Endothelial cell of umbilical vein (primary cell): Measurements from ENCODE around the gene MRTFA. TPM values are rescaled to one million over a fixed set of nuclear protein-coding genes. Genes with fewer than 3 reads are reported as not detected.

ENCODE experiments used
- BruUV-seq: library from RNA; stranded (reverse); fragments of 400-500 nt; replicated peaks from 2 replicates; lab custom pipeline; 2021; lab: Mats Ljungman, UMichigan
- CTCF ChIA-PET: fragments of 300-600, 350-600 bp; sonication (Branson Sonifier 250); formaldehyde crosslinking; loops from one replicate; lab custom pipeline; 2021; ENCODE audit warnings: antibody characterized with exemption, inconsistent platforms; lab: Charles Lee
- POLR2A ChIA-PET: fragments of 300-600, 350-600 bp; sonication (Branson Sonifier 250); formaldehyde crosslinking; loops from one replicate; lab custom pipeline; 2021; ENCODE audit warnings: antibody characterized with exemption, inconsistent platforms; lab: Charles Lee
- DNase-seq: peaks from one replicate; pipeline ENCODE4 v3.0.0-alpha.2; 2011; ENCODE audit warnings: low read depth, low spot score
- FAIRE-seq: peaks from 2 replicates; lab custom pipeline; 2011; peaks lifted over from hg19 to GRCh38; lab: Jason Lieb, UNC
- H2AFZ ChIP-seq: 2 replicates; pipeline ENCODE4 v1.6.0; 2012; ENCODE audit warnings: low read depth, low read length, control low read depth, inconsistent platforms
- H3K27ac ChIP-seq: 2 replicates; pipeline ENCODE4 v1.5.1; 2011; ENCODE audit warnings: low read depth, mild to moderate bottlenecking, control low read depth, low read length, moderate library complexity; ENCODE audit not compliant: insufficient read depth
- H3K27me3 ChIP-seq, 2 experiments: 2 replicates each; pipeline versions ENCODE4 v1.6.0 to v1.6.1; 2011; ENCODE audit warnings: low read length in 2 of 2, mixed read lengths in 1 of 2; ENCODE audit not compliant: control insufficient read depth in 2 of 2, insufficient read depth in 2 of 2
- H3K36me3 ChIP-seq, 2 experiments: 2 replicates in 1 of 2; 3 replicates in 1 of 2; pipeline ENCODE4 v1.5.1; 2011; ENCODE audit warnings: low read length in 2 of 2, mild to moderate bottlenecking in 1 of 2, moderate library complexity in 1 of 2; ENCODE audit not compliant: control insufficient read depth in 2 of 2, insufficient read depth in 2 of 2; ENCODE audit errors: extremely low read depth in 1 of 2
- H3K4me1 ChIP-seq: 3 replicates; pipeline ENCODE4 v1.5.1; 2011; ENCODE audit warnings: mild to moderate bottlenecking, low read length; ENCODE audit not compliant: control insufficient read depth, insufficient read depth; ENCODE audit errors: extremely low read depth
- H3K4me2 ChIP-seq: 2 replicates; pipeline ENCODE4 v1.6.1; 2011; ENCODE audit warnings: low read length, control low read depth, mixed read lengths; ENCODE audit not compliant: insufficient read depth
- H3K4me3 ChIP-seq, 3 experiments: fragments of 200-600 bp in 1 of 3; sonication (generic), shearing (Covaris generic) in 1 of 3; replicated peaks in 1 of 3; 2 replicates each; pipeline ENCODE4 v1.5.1; 2011 to 2016; ENCODE audit warnings: control low read depth in 3 of 3, low read length in 3 of 3, mild to moderate bottlenecking in 2 of 3, inconsistent platforms in 1 of 3, low read depth in 1 of 3, moderate library complexity in 1 of 3; ENCODE audit not compliant: insufficient read depth in 1 of 3
- H3K79me2 ChIP-seq: 2 replicates; pipeline ENCODE4 v1.6.0; 2012; ENCODE audit warnings: low read length, inconsistent platforms; ENCODE audit not compliant: control insufficient read depth, insufficient read depth
- H3K9ac ChIP-seq: replicated peaks from 2 replicates; pipeline ENCODE3; 2011; ENCODE audit warnings: low read length, control low read depth; ENCODE audit not compliant: insufficient read depth; ENCODE audit errors: extremely low read depth
- H3K9me1 ChIP-seq: replicated peaks from 3 replicates; pipeline ENCODE4 v1.6.0; 2011; ENCODE audit warnings: mild to moderate bottlenecking, low read length; ENCODE audit not compliant: control insufficient read depth, insufficient read depth; ENCODE audit errors: extremely low read depth
- H3K9me3 ChIP-seq: replicated peaks from 2 replicates; pipeline ENCODE4 v1.5.1; 2012; ENCODE audit warnings: low read length, inconsistent platforms; ENCODE audit not compliant: control insufficient read depth, insufficient read depth
- H4K20me1 ChIP-seq: replicated peaks from 2 replicates; pipeline ENCODE3; 2011; ENCODE audit warnings: mild to moderate bottlenecking, low read length; ENCODE audit not compliant: control insufficient read depth, insufficient read depth; ENCODE audit errors: extremely low read depth
- EZH2 ChIP-seq: IDR thresholded peaks from 2 replicates; pipeline ENCODE4 v1.6.1; 2012; ENCODE audit warnings: borderline replicate concordance, low read depth, mild to moderate bottlenecking, moderate library complexity, low read length, inconsistent platforms; ENCODE audit not compliant: severe bottlenecking
- FOS ChIP-seq: IDR thresholded peaks from 2 replicates; pipeline ENCODE4 v1.6.1; 2011; ENCODE audit warnings: mild to moderate bottlenecking, low read length, moderate library complexity, borderline replicate concordance; ENCODE audit not compliant: insufficient read depth
- GATA2 ChIP-seq: IDR thresholded peaks from 2 replicates; pipeline ENCODE4 v1.7.0; 2011; ENCODE audit warnings: low read depth, mild to moderate bottlenecking, moderate library complexity, mixed read lengths, low read length; ENCODE audit not compliant: insufficient read length, insufficient read depth
- JUN ChIP-seq: IDR thresholded peaks from 2 replicates; pipeline ENCODE4 v1.6.1; 2011; ENCODE audit warnings: borderline replicate concordance, low read depth; ENCODE audit not compliant: insufficient read length, insufficient read depth
- MYC ChIP-seq: IDR thresholded peaks from one replicate; pipeline ENCODE4 v1.6.1; 2011; ENCODE audit warnings: mild to moderate bottlenecking, low read depth, low read length
- POLR2A ChIP-seq: IDR thresholded peaks from 2 replicates; pipeline ENCODE4 v1.6.1; 2012; ENCODE audit warnings: low read depth, mild to moderate bottlenecking, control low read depth, low read length
- POLR2AphosphoS5 ChIP-seq: IDR thresholded peaks from 2 replicates; pipeline ENCODE4 v1.6.1; 2012; ENCODE audit warnings: low read depth, mild to moderate bottlenecking, control low read depth, low read length, moderate library complexity; ENCODE audit not compliant: insufficient read depth
- dilution Hi-C: fragments of 300-500 bp; cut with MboI; formaldehyde crosslinking; loops from one replicate; pipeline ENCODE4 v1.15.0; 2019; ENCODE audit warnings: low sequenced_read_pairs; ENCODE audit not compliant: extremely low pct_ligation_motif_present
- intact Hi-C: fragments of 100-400 bp; cut with micrococcal nuclease; formaldehyde crosslinking; loops from one replicate; pipeline ENCODE4 v1.10.0; 2022
- polyA plus RNA-seq, 4 experiments: library from polyadenylated mRNA; depleted of rRNA in 3 of 4; stranded (reverse) in 3 of 4; unstranded in 1 of 4; fragments of >200 nt; gene quantifications; 2 replicates each; pipeline versions ENCODE4 v1.2.1 to v1.2.3, GENCODE V29; 2011 to 2012; ENCODE audit warnings: missing spikeins in 1 of 4
- total RNA-seq: library from RNA; stranded (reverse); gene quantifications from 2 replicates; pipeline ENCODE4 v1.2.3, GENCODE V29; 2021
- TF ChIP-seq, protein P1 (sequence below), 2 donors: IDR thresholded peaks; 1 replicate in 1 of 2; 2 replicates in 1 of 2; pipeline ENCODE4 v1.5.1; 2011; ENCODE audit warnings: low read length in 2 of 2, mild to moderate bottlenecking in 2 of 2, moderate library complexity in 2 of 2, control low read depth in 1 of 2, inconsistent platforms in 1 of 2, low read depth in 1 of 2; ENCODE audit not compliant: insufficient read depth in 1 of 2; ENCODE audit errors: extremely low read depth in 1 of 2
- TF ChIP-seq, protein P2 (sequence below): IDR thresholded peaks from 2 replicates; pipeline ENCODE4 v1.6.1; 2011; ENCODE audit not compliant: insufficient read depth, insufficient read length

The MRTFA gene
- total and polyA plus RNA-seq, 2 donors (not counting 3 experiments of a cell fraction or from before 2014, with no cell fraction given) = 13.6 to 44.1 TPM

GRCh38 chr22:40401981-40402406 is 234.5 kb downstream of the MRTFA start:
- ChIA-PET CTCF (no interaction called here), POLR2A (no interaction called here)
- no peak for FAIRE-seq
- no peak overlapping the region for H3K4me3 ChIP-seq
- intact Hi-C loops = no loop called here
- H3K36me3 ChIP-seq = peaks cover 4 to 28% of the 10 kb centered on the region in 2 experiments
- H3K27ac ChIP-seq = no peak overlapping the region
- no peak overlapping the region for H3K4me2 ChIP-seq
- peaks cover 8% of the 10 kb centered on the region for H3K4me1 ChIP-seq
- H3K27me3 ChIP-seq = no peaks in the 10 kb centered on the region
- dilution Hi-C loops = no loop called here
- peaks cover 4% of the 10 kb centered on the region for H3K79me2 ChIP-seq
- no peaks in the 10 kb centered on the region for H4K20me1 ChIP-seq
- no peak overlapping the region for H3K9ac ChIP-seq
- BruUV-seq = no TSS peak
- H3K9me3 ChIP-seq = no peaks in the 10 kb centered on the region
- H2AFZ ChIP-seq = no peak overlapping the region
- no peak for DNase-seq
- TF ChIP-seq EZH2 (no peak), FOS (no peak), POLR2A (no peak), MYC (no peak), GATA2 (no peak), POLR2AphosphoS5 (no peak), JUN (no peak)
- TF ChIP-seq, protein P1, sequence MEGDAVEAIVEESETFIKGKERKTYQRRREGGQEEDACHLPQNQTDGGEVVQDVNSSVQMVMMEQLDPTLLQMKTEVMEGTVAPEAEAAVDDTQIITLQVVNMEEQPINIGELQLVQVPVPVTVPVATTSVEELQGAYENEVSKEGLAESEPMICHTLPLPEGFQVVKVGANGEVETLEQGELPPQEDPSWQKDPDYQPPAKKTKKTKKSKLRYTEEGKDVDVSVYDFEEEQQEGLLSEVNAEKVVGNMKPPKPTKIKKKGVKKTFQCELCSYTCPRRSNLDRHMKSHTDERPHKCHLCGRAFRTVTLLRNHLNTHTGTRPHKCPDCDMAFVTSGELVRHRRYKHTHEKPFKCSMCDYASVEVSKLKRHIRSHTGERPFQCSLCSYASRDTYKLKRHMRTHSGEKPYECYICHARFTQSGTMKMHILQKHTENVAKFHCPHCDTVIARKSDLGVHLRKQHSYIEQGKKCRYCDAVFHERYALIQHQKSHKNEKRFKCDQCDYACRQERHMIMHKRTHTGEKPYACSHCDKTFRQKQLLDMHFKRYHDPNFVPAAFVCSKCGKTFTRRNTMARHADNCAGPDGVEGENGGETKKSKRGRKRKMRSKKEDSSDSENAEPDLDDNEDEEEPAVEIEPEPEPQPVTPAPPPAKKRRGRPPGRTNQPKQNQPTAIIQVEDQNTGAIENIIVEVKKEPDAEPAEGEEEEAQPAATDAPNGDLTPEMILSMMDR (IDR thresholded peaks at IDR 0.05; ENCODE audit: extremely low read depth in 1 of 2, insufficient read depth in 1 of 2, low read depth in 1 of 2, low read length in 2 of 2) = no peak
- TF ChIP-seq, protein P2, sequence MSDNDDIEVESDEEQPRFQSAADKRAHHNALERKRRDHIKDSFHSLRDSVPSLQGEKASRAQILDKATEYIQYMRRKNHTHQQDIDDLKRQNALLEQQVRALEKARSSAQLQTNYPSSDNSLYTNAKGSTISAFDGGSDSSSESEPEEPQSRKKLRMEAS = no peak
- H3K9me1 ChIP-seq = no peaks in the 10 kb centered on the region
